GM21423 (cell line): ENCODE results near the gene DDC.

Source experiments
- ATAC-seq: cut with Tn5 transposase; IDR thresholded peaks from one replicate; pipeline ENCODE4 v1.9.1; 2021; ENCODE audit warnings: mild to moderate bottlenecking, moderate library complexity; ENCODE audit not compliant: unreplicated experiment

DDC gene

GRCh38 chr7:50491943-50492342 lies 73.3 kb downstream of the DDC start:
- no peak for ATAC-seq

- no peak for ATAC-seq
Observed at GRCh38 chr7:50491209-50491608, 74.0 kb downstream of the DDC start.

- no peak for ATAC-seq
Observed at GRCh38 chr7:50488379-50488778, 76.8 kb downstream of the DDC start.

- ATAC-seq, result no peak
Observed at GRCh38 chr7:50486512-50486911, 78.7 kb downstream of the DDC start.

GRCh38 chr7:50481867-50482266 lies 83.3 kb downstream of the DDC start:
- ATAC-seq, result no peak

GRCh38 chr7:50480797-50481196 lies 84.4 kb downstream of the DDC start:
- ATAC-seq, result no peak

- no peak for ATAC-seq
Observed at GRCh38 chr7:50479743-50480517, 85.3 kb downstream of the DDC start.

GRCh38 chr7:50477640-50478039 lies 87.6 kb downstream of the DDC start:
- ATAC-seq, result no peak

- ATAC-seq, result no peak
Observed at GRCh38 chr7:50476953-50477625, 88.1 kb downstream of the DDC start.

GRCh38 chr7:50475340-50475739 lies 89.9 kb downstream of the DDC start:
- peak; percentile 50 for ATAC-seq

GRCh38 chr7:50474382-50475160 lies 90.6 kb downstream of the DDC start:
- ATAC-seq, result no peak

GRCh38 chr7:50473531-50473930 lies 91.7 kb downstream of the DDC start:
- ATAC-seq, result no peak

- ATAC-seq, result no peak
Observed at GRCh38 chr7:50472427-50472826, 92.8 kb downstream of the DDC start.

- no peak for ATAC-seq
Observed at GRCh38 chr7:50471970-50472369, 93.2 kb downstream of the DDC start.

- no peak for ATAC-seq
Observed at GRCh38 chr7:50470250-50471163, 94.7 kb downstream of the DDC start.

- ATAC-seq, result no peak
Observed at GRCh38 chr7:50469181-50469580, 96.0 kb downstream of the DDC start.

GRCh38 chr7:50467817-50468610 lies 97.2 kb downstream of the DDC start:
- peak; percentile 89 for ATAC-seq

- ATAC-seq, result no peak
Observed at GRCh38 chr7:50466815-50467585, 98.2 kb downstream of the DDC start.

GRCh38 chr7:50463035-50463434 lies 102.2 kb downstream of the DDC start:
- ATAC-seq, result no peak
